Stimulated activated CD8-positive, alpha-beta memory T cell treated with anti-CD3 and anti-CD28 coated beads, Interleukin-4, amount 100 ng/mL, for 4 hours (primary cell): ENCODE data around the gene LRRC56.

Source experiments
- DNase-seq, 2 donors: peaks; one replicate each; pipeline ENCODE4 v3.0.0-alpha.2; 2020; ENCODE audit warnings: low read depth in 2 of 2, low spot score in 1 of 2

The LRRC56 gene

GRCh38 chr11:557328-558132 is 20.2 kb downstream of the LRRC56 start:
- no peak for DNase-seq

DNA sequence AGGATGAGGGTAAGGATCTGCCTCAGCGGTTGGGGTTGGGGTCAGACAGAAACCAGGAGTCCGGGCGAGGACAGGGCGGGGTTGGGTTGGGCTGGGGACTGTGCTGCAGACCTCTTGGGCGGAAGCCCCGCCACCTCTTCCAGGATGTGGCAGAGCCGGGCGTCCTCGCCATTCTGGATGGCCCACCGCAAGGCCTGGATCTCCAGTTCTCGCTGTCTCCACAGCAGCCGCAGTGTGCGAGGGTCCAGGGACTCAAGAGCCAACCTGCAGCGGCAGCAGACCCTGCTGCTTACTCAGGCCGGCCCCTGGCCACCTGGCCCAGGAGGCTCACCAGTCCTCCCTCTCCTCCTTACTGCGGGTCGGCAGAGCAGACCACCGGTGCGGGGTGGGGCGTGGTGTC is 21.2 kb downstream of the LRRC56 start:
- DNase-seq: no peak

DNA sequence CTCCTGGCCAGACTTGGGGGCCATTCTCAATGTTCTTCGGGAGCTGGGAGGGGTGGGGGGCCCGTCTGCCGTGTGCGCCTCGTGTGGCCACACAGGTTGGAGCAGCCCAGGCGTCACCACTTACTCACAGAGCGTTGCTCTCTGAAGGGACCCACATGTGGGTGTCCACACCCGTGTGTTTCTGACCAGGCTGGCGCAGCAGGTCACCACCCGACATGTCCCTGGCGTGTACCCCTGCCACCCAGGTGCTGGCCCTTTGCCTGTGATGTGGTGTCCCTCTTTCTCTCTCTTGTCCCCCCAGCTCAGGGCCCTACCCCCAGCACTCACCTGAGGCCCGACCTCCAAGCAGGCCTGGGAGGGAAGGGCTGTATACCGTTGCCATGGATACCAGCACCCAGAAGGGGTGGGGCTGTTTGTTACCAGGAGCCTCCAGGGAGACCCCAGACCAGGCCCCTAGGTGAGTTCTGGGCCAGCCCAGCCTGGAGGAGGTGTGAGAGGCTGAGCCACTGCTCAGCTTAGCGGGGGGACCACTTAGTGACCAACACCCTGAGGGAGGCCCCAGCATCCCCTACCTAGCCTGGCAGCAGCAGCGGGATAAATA is 21.8 kb downstream of the LRRC56 start:
- no peak for DNase-seq

GRCh38 chr11:559712-560304 is 22.5 kb downstream of the LRRC56 start:
- no peak for DNase-seq

- DNase-seq: peak; percentile 88 to 90
These were observed 23.2 kb downstream of the LRRC56 start, which contains the start of the genes LMNTD2 and RASSF7 for GRCh38 chr11:560305-561147. TSS of gene LMNTD2 (minus strand) at chr11:560738. CDS start at chr11:560716, 22 bp downstream. TSS of gene RASSF7 (plus strand) at chr11:560970. CDS start at chr11:561769, 799 bp downstream.

DNA sequence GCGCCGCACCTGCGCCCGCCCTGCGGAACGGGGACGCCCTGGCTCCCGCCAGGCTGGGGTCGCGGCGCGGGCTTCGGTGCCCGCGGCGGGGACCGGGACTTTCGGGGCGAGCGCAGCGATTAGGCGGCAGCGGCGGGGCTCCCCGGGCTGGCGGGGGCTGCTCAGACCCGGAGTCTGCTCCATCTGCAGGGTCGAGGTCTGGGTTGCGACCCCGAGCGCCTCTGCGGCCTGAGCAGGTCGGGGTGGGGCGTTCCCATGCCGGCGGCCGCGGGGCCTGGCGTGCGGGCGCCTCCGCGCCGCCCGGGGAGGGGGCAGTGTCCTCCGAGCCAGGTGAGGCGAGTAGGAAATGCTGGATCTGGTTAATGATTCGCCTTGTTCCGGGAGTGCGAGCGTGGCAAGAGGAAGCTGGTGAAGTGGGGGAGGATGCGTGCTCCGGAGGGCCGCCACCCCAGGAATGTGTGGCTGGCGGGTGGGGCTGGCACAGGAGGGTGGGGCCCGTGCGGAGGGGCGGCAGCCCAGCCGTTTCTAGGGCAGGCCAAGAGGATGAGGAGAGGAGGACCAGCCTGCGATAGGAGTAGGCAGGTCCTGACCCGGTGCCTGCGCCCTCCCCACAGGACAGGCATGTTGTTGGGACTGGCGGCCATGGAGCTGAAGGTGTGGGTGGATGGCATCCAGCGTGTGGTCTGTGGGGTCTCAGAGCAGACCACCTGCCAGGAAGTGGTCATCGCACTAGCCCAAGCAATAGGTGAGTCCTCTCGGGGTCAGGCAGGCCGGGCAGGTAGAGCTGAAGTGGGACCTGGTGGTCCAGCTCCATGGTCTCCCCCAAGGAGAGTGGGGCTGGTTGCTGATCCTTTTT is 24.0 kb downstream of the LRRC56 start:
- no peak for DNase-seq

GRCh38 chr11:562046-562645 is 24.8 kb downstream of the LRRC56 start:
- DNase-seq: no peak

DNA sequence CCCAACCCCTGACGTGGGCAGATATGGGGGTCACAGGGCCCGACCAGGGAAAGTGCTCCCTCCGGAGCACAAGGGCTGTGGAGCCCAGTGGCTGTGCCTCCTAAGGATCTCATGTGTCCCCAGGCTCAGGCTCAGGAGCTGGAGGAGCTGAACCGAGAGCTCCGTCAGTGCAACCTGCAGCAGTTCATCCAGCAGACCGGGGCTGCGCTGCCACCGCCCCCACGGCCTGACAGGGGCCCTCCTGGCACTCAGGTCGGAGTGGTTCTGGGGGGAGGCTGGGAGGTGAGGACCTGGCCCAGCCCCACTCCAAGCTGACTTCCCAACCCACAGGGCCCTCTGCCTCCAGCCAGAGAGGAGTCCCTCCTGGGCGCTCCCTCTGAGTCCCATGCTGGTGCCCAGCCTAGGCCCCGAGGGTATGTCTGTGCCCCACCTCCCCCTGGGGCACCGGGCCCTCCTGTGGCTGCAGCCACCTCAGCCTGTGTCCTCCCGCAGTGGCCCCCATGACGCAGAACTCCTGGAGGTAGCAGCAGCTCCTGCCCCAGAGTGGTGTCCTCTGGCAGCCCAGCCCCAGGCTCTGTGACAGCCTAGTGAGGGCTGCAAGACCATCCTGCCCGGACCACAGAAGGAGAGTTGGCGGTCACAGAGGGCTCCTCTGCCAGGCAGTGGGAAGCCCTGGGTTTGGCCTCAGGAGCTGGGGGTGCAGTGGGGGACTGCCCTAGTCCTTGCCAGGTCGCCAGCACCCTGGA is 25.9 kb downstream of the LRRC56 start:
- no peak for DNase-seq

DNA sequence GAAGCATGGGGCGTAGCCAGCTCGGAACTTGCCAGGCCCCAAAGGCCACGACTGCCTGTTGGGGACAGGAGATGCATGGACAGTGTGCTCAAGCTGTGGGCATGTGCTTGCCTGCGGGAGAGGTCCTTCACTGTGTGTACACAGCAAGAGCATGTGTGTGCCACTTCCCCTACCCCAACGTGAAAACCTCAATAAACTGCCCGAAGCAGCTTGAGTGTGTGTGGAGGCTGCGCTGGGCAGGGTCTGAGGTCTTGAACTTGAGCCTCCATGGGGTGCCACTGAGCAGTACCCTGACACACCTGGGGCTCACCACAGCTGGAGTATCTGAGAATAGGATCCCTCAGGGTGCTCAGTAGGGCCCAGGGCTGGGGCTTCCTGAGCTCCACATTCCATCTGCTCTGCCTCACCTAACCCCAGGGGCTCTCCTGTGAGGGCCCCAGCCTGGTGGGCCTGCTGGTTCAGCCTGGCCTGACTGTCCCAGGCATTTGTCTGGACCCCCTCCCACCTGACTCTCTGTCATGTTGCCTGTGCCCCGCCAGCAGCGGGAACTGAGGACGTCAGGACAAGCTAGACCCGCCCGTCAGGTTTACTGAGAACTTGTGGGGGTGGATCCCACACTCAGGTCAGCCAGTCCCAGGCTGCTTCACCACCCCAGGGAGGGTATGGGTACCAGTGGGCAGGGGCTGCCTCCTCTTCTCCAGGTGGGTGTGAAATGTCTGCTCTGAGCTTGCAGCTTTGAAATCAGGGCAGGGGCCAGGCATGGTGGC is 26.7 kb downstream of the LRRC56 start:
- DNase-seq: no peak

- DNase-seq: no peak
These were observed 28.7 kb downstream of the LRRC56 start for GRCh38 chr11:565921-566509.

DNA sequence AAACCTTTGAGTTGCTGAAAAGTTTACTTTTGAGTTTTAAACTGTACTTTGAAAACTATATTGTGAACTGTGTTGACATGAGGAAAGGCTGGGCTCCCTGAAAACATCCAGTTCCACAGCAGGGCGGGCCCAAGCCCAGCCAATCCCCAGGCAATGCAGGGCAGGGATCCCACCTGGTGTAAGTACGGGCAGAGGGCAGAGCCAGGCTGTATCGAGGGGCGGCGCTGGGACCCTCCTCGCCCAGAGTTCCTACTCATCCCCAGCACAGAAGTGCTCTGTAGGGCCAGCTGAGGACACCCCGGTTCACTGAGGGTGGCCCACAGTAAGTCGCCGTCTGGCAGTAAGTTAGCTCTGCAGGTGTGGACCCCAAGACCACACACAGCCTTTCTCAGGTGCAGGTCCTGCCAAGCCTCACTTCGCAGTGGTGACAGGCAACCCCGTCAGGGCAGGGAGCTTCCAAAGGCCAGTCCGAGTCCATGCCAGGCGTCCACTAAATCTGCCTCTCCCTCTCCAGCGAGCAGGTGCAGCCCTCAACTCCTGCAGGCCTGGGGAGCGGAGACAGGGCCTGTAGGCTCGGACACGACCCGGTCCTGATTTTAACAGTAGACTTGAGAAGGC is 29.8 kb downstream of the LRRC56 start:
- no peak for DNase-seq

GRCh38 chr11:567629-568292 is 30.4 kb downstream of the LRRC56 start:
- DNase-seq: no peak

DNA sequence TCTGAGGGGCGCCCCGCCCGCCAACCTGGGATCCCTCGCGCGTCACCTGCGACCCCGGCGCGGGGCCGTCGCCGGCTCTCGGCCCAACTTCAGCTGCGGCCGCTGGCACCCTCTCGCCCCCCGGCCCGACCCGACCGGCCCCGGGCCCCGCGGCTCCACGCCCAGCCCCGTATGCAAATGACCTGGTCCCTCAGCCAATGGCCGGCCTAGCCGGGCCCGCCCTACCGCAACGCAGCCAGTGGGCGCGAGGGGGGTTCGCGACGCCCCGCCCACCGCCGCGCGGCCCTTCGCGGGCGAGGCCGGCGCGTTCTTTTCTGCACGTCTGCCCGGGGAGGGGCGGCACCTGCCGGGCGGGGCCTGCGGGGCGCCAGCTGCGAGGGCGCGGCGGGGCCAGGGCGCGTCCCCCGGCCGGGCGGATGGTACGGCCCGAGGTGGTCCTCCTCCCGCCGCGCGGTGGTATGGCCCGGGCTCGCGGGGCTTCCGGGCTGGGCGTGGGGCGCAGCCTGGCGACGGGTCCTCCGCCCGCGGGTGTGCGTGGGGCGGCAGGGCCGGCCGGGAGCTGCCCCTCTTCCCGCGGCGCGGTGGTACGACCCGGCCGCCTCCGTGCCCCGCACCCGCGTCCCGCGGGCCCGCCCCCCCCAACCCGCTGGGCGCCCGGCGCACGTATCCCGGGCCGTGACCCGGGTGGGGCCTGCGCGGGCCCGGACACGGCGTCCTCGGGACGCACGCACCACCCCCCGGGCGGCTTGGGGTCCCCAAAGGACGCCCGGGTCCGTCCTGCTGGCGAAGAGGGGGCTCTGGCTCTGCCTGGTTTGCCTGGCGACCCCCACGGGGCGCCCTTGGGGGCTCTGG is 31.2 kb downstream of the LRRC56 start:
- DNase-seq: peak; percentile 63 to 76

DNA sequence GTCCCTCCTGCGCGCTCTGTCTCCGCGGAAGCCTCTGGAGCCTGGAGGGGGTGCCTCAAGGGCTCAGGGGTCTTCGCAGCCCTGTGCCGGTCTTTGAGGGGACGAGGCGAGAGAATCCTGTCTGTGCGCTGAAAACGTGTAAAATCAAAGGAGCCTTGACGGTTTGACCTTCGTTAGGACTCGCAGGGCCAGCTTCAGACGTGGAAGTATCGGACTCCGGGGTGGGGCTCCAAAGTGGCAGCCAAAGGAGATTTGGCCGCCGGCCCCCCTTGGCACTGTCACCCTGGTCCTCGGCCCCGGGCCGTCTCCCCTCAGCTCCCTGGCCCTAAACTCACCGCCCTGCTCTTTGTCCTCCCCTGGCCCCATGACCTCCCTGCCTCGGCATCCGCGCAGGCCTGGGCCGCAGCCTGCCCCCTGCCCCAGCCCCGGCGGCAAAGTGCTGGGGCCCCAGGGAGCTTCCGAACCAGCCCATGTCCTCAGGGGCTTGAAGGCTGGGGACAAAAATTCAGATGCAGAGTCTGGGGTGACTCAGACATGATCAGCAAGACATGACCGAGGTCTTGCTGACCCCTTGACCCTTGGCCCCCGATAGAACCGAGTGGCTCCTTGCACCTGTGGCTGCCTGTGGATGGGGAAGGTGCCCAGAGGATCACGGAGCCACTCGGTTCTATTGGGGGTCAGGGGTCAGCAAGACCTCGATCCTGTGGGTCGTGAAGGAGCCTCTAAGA is 32.0 kb downstream of the LRRC56 start:
- DNase-seq: no peak

GRCh38 chr11:571802-572185 is 34.5 kb downstream of the LRRC56 start:
- no peak for DNase-seq
